Coronary artery (tissue), 2 donors: Measurements from ENCODE around the gene IGSF3.
"Not testable (repeated sequence)": the region's sequence is repeated elsewhere in the genome, so short reads cannot be mapped to it uniquely, and the experiment has no call there.

ENCODE experiments used
- DNase-seq: peaks from one replicate; pipeline ENCODE4 v3.0.0-alpha.2; 2017; ENCODE audit warnings: low spot score
- H3K27ac ChIP-seq, 2 donors: fragments of 200-600 bp; sonication (generic); one replicate each; pipeline ENCODE4 v1.5.1; 2016 to 2019
- H3K4me3 ChIP-seq: fragments of 200-600 bp; sonication (generic); 2 replicates; pipeline ENCODE4 v1.5.1; 2016; ENCODE audit warnings: mild to moderate bottlenecking, moderate library complexity
- TF ChIP-seq, protein P1 (sequence below): fragments of 200-600 bp; sonication (generic); IDR thresholded peaks from one replicate; pipeline ENCODE4 v1.5.1; 2019; ENCODE audit warnings: antibody characterized with exemption

IGSF3 gene

DNA sequence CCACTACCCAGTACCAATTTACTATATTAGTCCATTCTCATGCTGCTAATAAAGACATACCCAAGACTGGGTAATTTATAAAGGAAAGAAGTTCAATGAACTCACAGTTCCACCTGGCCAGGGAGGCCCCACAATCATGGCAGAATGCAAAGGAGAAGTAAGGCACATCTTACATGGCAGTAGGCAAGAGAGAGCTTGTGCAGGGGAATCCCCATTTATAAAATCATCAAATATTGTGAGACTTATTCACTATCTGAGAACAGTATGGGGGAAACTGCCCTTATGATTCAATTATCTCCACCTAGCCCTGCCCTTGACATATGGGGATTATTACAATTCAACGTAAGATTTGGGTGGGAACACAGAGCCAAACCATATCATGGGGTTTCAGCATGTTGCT, 103.1 kb downstream of the IGSF3 start:
- DNase-seq, result no peak
- Histone ChIP-seq H3K4me3 (no peak overlapping the region), H3K27ac (no peak overlapping the region)
- TF ChIP-seq, protein P1, sequence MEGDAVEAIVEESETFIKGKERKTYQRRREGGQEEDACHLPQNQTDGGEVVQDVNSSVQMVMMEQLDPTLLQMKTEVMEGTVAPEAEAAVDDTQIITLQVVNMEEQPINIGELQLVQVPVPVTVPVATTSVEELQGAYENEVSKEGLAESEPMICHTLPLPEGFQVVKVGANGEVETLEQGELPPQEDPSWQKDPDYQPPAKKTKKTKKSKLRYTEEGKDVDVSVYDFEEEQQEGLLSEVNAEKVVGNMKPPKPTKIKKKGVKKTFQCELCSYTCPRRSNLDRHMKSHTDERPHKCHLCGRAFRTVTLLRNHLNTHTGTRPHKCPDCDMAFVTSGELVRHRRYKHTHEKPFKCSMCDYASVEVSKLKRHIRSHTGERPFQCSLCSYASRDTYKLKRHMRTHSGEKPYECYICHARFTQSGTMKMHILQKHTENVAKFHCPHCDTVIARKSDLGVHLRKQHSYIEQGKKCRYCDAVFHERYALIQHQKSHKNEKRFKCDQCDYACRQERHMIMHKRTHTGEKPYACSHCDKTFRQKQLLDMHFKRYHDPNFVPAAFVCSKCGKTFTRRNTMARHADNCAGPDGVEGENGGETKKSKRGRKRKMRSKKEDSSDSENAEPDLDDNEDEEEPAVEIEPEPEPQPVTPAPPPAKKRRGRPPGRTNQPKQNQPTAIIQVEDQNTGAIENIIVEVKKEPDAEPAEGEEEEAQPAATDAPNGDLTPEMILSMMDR, result no peak

DNA sequence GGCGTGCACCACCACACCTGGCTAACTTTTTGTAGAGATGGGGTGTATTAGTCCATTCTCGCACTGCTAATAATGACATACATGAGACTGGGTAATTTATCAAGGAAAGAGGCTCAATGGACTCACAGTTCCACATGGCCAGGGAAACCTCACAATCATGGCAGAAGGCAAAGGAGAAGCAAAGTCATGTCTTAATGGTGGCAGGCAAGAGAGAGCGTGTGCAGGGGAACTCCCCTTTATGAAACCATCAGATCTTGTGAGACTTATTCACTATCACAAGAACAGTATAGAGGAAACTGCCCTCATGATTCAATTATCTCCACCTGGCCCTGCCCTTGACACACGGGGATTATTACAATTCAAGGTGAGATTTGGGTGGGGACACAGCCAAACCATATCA, 105.1 kb downstream of the IGSF3 start:
- not testable (repeated sequence) for DNase-seq

DNA sequence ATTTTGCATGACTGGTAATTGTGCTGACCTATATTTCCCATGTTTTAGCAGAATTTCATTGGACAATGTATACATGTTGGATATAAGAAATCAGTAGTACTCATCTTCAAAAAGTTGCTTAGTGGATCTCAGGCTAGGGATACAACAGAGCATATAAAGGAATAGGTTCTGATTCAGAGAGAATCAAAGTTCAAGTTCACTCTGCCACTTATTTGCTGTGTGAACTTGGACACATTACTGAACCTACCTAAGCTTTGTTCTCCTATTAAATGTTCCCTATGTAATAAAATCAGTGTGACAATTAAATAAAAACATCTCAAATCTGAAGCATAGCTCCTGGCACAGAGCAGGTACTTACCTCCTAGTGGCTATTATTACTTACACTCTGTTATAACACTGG, 106.0 kb downstream of the IGSF3 start:
- DNase-seq, result no peak
- TF ChIP-seq, protein P1, result no peak
- H3K27ac ChIP-seq, result no peak overlapping the region
- H3K4me3 ChIP-seq, result no peak overlapping the region

More for the DNA sequence above, 105.1 kb downstream of the IGSF3 start:
- not testable (repeated sequence) for H3K4me3 ChIP-seq, H3K27ac ChIP-seq

- DNase-seq, result no peak
- no peak overlapping the region for H3K4me3 ChIP-seq
- TF ChIP-seq, protein P1, result no peak
- no peak overlapping the region for H3K27ac ChIP-seq
Measured at GRCh38 chr1:116560704-116561490, 106.6 kb downstream of the IGSF3 start.

DNA sequence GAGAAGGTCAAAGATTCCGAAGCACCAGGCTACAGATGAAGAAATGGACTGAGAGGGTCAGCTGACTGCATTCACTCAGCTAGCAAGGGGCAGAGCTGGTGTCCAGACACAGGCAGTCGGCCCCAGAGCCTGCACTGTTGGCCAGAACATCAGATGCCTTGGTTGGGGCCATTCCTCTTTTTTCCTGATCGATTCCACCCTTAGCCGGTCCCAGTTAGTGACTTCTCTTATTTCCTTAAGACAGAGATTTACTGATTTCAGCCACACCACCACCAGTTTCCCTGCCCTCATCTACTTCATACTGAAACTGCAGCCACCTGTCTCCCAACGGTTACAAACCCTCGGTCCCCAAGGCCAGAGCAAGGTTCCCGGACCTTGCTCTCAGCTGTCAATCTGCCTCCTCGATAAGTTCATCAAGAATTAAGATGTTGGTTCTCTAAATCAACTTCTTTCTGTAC, 108.2 kb downstream of the IGSF3 start:
- no peak for DNase-seq
- TF ChIP-seq, protein P1, result no peak
- H3K4me3 ChIP-seq, result no peak overlapping the region
- H3K27ac ChIP-seq, result no peak overlapping the region

GRCh38 chr1:116558571-116558970, 109.0 kb downstream of the IGSF3 start:
- DNase-seq, result no peak
- TF ChIP-seq, protein P1, result no peak
- H3K27ac ChIP-seq, result no peak overlapping the region
- H3K4me3 ChIP-seq, result no peak overlapping the region

DNA sequence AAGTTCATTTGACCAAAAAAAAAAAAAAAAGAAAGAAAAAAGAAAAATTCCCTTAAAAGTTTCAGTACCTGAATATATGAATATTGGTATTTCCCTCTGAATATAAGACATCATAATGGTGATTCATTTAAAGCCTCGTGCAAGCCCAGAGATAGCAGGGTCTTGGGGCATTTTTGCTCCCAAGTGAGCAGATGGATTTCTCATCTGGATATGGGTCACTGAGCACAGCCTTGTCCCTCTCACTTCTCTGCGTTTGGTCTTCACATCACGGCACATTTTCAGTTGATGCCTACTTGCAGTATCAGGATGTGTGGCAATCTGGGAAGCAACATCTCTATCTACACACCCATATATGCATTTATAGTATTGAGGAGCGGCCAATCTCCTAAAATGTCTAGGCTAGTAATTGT, 109.4 kb downstream of the IGSF3 start:
- no peak for DNase-seq
- TF ChIP-seq, protein P1, result no peak
- H3K4me3 ChIP-seq, result no peak overlapping the region
- H3K27ac ChIP-seq, result no peak overlapping the region
